ENCODE measurements around the gene PCSK7.

DNA sequence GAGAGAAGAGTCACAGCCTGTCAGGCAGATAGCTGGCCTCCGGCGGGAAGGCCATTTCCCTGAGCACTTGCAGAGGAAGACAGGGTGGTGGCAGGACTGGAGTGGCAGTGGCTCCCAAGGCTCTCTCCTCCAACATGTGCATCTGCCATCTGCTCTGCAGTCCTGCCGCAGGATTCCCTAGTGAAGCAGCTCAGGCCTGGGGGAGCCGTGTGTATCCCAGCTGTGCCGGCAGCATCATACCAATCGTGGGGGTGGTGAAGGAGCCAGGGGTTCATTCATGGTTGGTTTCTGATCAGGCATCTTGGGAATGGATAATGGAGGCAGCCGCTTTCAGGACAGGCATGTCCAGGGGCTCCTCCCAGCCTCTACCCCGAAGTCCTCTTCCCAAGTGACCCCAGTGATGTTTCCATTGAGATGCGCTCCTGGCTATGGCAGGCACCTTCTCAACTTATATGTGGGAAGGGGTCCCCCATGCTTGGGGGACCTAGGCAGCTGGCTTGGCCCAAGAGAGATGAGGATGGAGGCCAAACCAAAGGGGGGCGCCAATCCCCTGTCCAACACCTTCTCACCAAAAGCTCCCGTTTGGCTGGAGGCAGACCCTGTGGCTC, 26.6 kb downstream of the PCSK7 start:
- TF ChIP-seq TCF7L2 (IDR thresholded peaks at IDR 0.05; ENCODE audit: borderline replicate concordance, extremely low read depth, insufficient read depth, insufficient read length) (no peak), CTCF (IDR thresholded peaks at IDR 0.05 in 2 of 3, conservative IDR thresholded peaks at IDR 0.05 in 1 of 3; ENCODE audit: borderline replicate concordance in 1 of 3, insufficient read depth in 1 of 3, low read depth in 2 of 3, low read length in 2 of 3) (no peak), SIN3A (IDR thresholded peaks at IDR 0.05; ENCODE audit: low read depth) (no peak), POLR2AphosphoS5 (IDR thresholded peaks at IDR 0.05; ENCODE audit: low read depth, low read length) (no peak)
